Measurements from ENCODE around the gene ATF6B. TPM values are rescaled to one million over a fixed set of nuclear protein-coding genes. Genes with fewer than 3 reads are reported as not detected.
A peak's percentile ranks its signal among the peaks of the same experiment; 100 is the strongest.

The ATF6B gene
- total RNA-seq, 6 experiments from 2014 or later = 15.2 to 35.5 (median 33.2) TPM

- DNase-seq (peak; percentile 97 to 99 (median 99)), ATAC-seq (peak; percentile 72 to 80 (median 74))
- WGBS (ENCODE audit: insufficient coverage, low coverage, low lambda C conversion rate, missing lambda C conversion rate) = 2% methylated on average over 24 of the region's 27 CpGs
- peaks cover 0 to 32% (median 9%) of the 10 kb centered on the region in 4 donors for H3K4me1 ChIP-seq
- intact Hi-C loops (cut with DNase I) = no loop called here
- H3K27ac ChIP-seq = peak within 1 kb of the TSS; percentile 73 to 97 (median 82)
- peaks cover 0 to 3% (median 0%) of the 10 kb centered on the region in 4 donors for H3K36me3 ChIP-seq
- H3K9me3 ChIP-seq = no peaks in the 10 kb centered on the region
- peak; percentile 59 for TF ChIP-seq POLR2A (IDR thresholded peaks at IDR 0.05)
- no peak for TF ChIP-seq CTCF (IDR thresholded peaks at IDR 0.05)
- H3K4me3 ChIP-seq = peak within 1 kb of the TSS; percentile 85 to 89 (median 87)
- H3K27me3 ChIP-seq = no peaks in the 10 kb centered on the region
Observed at GRCh38 chr6:32175711-32176475, 47.8 kb upstream of the ATF6B start, which contains the start of gene AGPAT1. AGPAT1 (minus strand) TSS chr6:32176084; CDS start chr6:32171496, 4,588 bp downstream.

GRCh38 chr6:32175322-32175710, 47.3 kb upstream of the ATF6B start:
- intact Hi-C loops (cut with DNase I) = no loop called here
- ATAC-seq (no peak), DNase-seq (no peak)

GRCh38 chr6:32174416-32174815, 46.4 kb upstream of the ATF6B start:
- no peak for DNase-seq
- no peak for TF ChIP-seq POLR2A (IDR thresholded peaks at IDR 0.05)
- no peak for TF ChIP-seq CTCF (IDR thresholded peaks at IDR 0.05)
- intact Hi-C loops (cut with DNase I) = no loop called here
- H3K36me3 ChIP-seq = peaks cover 0 to 12% (median 6%) of the 10 kb centered on the region in 4 donors
- H3K4me3 ChIP-seq = no peak overlapping the region
- no peaks in the 10 kb centered on the region for H3K9me3 ChIP-seq
- ATAC-seq = no peak
- no peaks in the 10 kb centered on the region for H3K27me3 ChIP-seq
- WGBS (ENCODE audit: insufficient coverage, low coverage, low lambda C conversion rate, missing lambda C conversion rate) = no CpG with 5 or more reads among the region's 1 CpG
- peaks cover 0 to 30% (median 9%) of the 10 kb centered on the region in 4 donors for H3K4me1 ChIP-seq
- H3K27ac ChIP-seq = no peak overlapping the region

More at GRCh38 chr6:32175322-32175710, 47.3 kb upstream of the ATF6B start:
- TF ChIP-seq CTCF (IDR thresholded peaks at IDR 0.05) = no peak
- TF ChIP-seq POLR2A (IDR thresholded peaks at IDR 0.05) = no peak
- WGBS (ENCODE audit: insufficient coverage, low coverage, low lambda C conversion rate, missing lambda C conversion rate) = 0% methylated on average over 2 of the region's 2 CpGs
- Histone ChIP-seq H3K4me1 (peaks cover 0 to 32% (median 9%) of the 10 kb centered on the region in 4 donors), H3K27ac (peak overlapping the region in 2 of 3 donors; percentile 73 to 97), H3K4me3 (peak overlapping the region; percentile 85 to 89 (median 87)), H3K27me3 (no peaks in the 10 kb centered on the region), H3K36me3 (peaks cover 0 to 5% (median 2%) of the 10 kb centered on the region in 4 donors), H3K9me3 (no peaks in the 10 kb centered on the region)

- WGBS (ENCODE audit: insufficient coverage, low coverage, low lambda C conversion rate, missing lambda C conversion rate) = 79% methylated on average over 3 of the region's 4 CpGs
Observed at GRCh38 chr6:32173051-32173727, 45.1 kb upstream of the ATF6B start.

More at GRCh38 chr6:32173051-32173727, 45.1 kb upstream of the ATF6B start:
- H3K4me3 ChIP-seq = no peak overlapping the region
- H3K36me3 ChIP-seq = peaks cover 0 to 21% (median 6%) of the 10 kb centered on the region in 4 donors
- no peak overlapping the region for H3K27ac ChIP-seq
- no peaks in the 10 kb centered on the region for H3K27me3 ChIP-seq
- peaks cover 0 to 22% (median 9%) of the 10 kb centered on the region in 4 donors for H3K4me1 ChIP-seq
- DNase-seq (no peak), ATAC-seq (no peak)
- intact Hi-C loops (cut with DNase I) = no loop called here
- H3K9me3 ChIP-seq = no peaks in the 10 kb centered on the region
- no peak for TF ChIP-seq POLR2A (IDR thresholded peaks at IDR 0.05)
- no peak for TF ChIP-seq CTCF (IDR thresholded peaks at IDR 0.05)

Data from right lobe of liver (tissue), 6 donors.